HG02759 (cell line): ENCODE results near the gene MAPT.

ENCODE experiments used
- ATAC-seq: cut with Tn5 transposase; IDR thresholded peaks from one replicate; pipeline ENCODE4 v1.9.1; 2021; ENCODE audit warnings: mild to moderate bottlenecking, moderate library complexity; ENCODE audit not compliant: unreplicated experiment

MAPT gene

DNA sequence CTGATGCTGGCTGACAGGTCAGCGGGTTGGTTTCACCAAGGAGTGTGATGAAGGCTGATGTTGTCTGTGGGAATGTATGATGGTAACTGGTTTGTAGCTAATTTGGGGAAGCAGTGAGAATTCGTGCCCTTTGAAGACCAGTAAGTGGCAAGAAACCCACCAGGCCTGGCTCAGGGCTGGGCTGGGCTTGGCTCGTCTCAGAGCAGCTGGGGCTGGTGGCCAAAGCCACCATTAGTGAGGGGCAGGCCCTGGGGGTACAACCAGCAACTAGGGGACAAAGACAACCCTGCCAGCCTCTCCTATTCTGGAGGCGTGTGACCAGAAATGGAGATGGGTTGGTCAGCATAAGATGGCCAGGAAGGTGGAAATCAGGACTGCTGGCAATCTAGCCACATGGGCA, 91.7 kb downstream of the MAPT start:
- ATAC-seq = no peak

- ATAC-seq = no peak
These were observed 93.4 kb downstream of the MAPT start for GRCh38 chr17:45987706-45988105.

GRCh38 chr17:45989759-45990158, 95.4 kb downstream of the MAPT start:
- no peak for ATAC-seq

GRCh38 chr17:45990886-45991285, 96.5 kb downstream of the MAPT start:
- no peak for ATAC-seq

DNA sequence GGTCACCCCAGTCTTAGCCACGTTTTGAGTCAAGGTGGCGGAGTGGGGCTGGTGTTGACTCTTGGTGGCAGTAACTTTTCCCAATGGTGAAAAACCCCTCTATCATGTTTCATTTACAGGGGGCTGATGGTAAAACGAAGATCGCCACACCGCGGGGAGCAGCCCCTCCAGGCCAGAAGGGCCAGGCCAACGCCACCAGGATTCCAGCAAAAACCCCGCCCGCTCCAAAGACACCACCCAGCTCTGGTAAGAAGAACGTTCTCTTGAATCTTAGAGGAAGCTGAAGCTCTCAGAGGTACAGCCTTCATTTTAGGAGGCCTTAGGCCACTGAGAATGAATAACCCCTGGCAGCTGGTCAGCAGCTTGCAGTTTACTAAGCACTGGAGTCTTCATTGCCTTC, 97.0 kb downstream of the MAPT start:
- no peak for ATAC-seq

GRCh38 chr17:45992175-45992574, 97.8 kb downstream of the MAPT start:
- no peak for ATAC-seq

DNA sequence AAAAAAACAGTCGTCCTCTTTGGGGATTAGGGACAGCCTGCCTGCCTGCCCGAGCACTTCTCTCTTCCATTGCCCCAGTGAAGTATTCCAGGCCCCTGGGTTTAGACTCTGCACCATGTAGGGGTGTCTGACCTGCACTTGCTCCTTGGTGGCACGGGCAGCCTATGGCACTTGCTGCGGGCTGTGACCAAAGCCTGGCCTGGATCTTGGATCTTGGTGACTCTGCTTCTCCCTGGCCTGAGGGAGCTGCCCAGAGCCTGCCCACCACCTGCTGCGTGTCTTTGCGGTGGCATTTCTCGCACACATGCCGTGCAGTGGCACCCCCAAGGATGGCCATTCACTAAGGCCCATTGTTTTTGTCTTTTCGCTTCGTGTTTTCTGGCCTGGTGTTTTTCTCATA, 98.5 kb downstream of the MAPT start:
- ATAC-seq = no peak

- ATAC-seq = no peak
These were observed 99.7 kb downstream of the MAPT start for GRCh38 chr17:45993962-45994627.

DNA sequence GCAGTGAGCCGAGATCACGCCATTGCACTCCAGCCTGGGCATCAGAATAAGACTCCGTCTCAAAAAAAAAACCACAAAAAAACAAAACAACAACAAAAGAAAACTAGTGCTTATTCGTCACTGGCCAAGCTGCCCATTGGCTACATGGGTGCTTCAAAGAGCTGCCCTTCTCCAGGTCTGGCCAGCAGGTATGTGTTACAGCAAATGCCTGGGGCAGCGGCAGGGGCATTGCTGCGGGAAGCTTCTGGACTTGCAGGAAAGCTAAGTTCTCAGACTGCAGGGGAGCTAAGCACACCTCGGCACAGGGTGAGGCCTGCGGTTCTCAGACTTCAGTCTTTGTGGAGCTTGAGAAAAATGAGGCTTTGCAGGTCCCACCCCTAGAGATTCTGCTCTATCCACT, 100.6 kb downstream of the MAPT start:
- ATAC-seq = no peak

- ATAC-seq = no peak
These were observed 101.4 kb downstream of the MAPT start for GRCh38 chr17:45995627-45996270.

DNA sequence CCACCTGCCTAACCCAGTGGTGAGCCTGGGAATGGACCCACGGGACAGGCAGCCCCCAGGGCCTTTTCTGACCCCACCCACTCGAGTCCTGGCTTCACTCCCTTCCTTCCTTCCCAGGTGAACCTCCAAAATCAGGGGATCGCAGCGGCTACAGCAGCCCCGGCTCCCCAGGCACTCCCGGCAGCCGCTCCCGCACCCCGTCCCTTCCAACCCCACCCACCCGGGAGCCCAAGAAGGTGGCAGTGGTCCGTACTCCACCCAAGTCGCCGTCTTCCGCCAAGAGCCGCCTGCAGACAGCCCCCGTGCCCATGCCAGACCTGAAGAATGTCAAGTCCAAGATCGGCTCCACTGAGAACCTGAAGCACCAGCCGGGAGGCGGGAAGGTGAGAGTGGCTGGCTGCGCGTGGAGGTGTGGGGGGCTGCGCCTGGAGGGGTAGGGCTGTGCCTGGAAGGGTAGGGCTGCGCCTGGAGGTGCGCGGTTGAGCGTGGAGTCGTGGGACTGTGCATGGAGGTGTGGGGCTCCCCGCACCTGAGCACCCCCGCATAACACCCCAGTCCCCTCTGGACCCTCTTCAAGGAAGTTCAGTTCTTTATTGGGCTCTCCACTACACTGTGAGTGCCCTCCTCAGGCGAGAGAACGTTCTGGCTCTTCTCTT, 102.1 kb downstream of the MAPT start:
- ATAC-seq = no peak

DNA sequence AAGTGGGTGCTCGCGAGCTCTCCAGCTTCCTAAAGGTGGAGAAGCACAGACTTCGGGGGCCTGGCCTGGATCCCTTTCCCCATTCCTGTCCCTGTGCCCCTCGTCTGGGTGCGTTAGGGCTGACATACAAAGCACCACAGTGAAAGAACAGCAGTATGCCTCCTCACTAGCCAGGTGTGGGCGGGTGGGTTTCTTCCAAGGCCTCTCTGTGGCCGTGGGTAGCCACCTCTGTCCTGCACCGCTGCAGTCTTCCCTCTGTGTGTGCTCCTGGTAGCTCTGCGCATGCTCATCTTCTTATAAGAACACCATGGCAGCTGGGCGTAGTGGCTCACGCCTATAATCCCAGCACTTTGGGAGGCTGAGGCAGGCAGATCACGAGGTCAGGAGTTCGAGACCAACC, 102.8 kb downstream of the MAPT start:
- ATAC-seq = no peak

DNA sequence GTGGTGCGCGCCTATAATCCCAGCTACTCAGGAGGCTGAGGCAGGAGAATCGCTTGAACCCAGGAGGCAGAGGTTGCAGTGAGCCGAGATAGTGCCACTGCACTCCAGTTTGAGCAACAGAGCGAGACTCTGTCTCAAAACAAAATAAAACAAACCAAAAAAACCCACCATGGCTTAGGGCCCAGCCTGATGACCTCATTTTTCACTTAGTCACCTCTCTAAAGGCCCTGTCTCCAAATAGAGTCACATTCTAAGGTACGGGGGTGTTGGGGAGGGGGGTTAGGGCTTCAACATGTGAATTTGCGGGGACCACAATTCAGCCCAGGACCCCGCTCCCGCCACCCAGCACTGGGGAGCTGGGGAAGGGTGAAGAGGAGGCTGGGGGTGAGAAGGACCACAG, 103.3 kb downstream of the MAPT start:
- no peak for ATAC-seq

GRCh38 chr17:45998987-45999899, 104.9 kb downstream of the MAPT start, which contains the start of gene STH:
Gene STH, plus strand, starts transcription at chr17:45999250. Its CDS starts 30 bp downstream, at chr17:45999280.
- ATAC-seq = no peak

GRCh38 chr17:45999900-46000290, 105.5 kb downstream of the MAPT start:
- ATAC-seq = no peak

DNA sequence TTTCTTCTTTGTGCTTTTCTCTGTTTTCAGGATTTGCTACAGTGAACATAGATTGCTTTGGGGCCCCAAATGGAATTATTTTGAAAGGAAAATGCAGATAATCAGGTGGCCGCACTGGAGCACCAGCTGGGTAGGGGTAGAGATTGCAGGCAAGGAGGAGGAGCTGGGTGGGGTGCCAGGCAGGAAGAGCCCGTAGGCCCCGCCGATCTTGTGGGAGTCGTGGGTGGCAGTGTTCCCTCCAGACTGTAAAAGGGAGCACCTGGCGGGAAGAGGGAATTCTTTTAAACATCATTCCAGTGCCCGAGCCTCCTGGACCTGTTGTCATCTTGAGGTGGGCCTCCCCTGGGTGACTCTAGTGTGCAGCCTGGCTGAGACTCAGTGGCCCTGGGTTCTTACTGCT, 105.9 kb downstream of the MAPT start:
- no peak for ATAC-seq

DNA sequence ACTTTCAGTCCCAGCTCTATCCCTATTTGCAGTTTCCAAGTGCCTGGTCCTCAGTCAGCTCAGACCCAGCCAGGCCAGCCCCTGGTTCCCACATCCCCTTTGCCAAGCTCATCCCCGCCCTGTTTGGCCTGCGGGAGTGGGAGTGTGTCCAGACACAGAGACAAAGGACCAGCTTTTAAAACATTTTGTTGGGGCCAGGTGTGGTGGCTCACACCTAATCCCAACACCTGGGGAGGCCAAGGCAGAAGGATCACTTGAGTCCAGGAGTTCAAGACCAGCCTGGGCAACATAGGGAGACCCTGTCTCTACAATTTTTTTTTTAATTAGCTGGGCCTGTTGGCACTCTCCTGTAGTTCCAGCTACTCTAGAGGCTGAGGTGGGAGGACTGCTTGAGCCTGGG, 106.4 kb downstream of the MAPT start:
- no peak for ATAC-seq

GRCh38 chr17:46001390-46002310, 107.3 kb downstream of the MAPT start:
- ATAC-seq = no peak

GRCh38 chr17:46002311-46002972, 108.1 kb downstream of the MAPT start:
- no peak for ATAC-seq

GRCh38 chr17:46002973-46003316, 108.6 kb downstream of the MAPT start:
- no peak for ATAC-seq
